ENCODE results near the gene NCAPG2.
A peak's percentile ranks its signal among the peaks of the same experiment; 100 is the strongest.

Gene NCAPG2

DNA sequence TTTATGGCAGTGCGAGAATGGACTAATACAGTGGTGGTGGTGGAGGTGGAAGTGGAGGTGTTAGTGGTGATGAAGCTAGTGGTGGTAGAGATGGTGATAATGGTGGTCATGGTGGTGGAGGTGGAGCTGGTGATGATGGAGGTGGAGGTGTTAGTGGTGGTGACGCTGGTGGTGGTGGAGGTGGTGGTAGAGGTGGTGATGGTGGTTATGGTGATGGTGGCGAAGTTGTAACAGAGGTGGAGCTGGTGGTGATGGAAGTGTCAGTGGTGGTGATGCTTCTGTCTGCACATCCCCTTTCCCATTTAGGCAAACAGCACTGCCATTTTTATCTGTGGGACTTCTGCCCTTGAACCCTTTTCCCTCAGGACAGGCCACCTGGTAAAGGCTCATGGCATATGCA lies 109.5 kb downstream of the NCAPG2 start:
- peak; percentile 80 for DNase-seq (ENCODE audit: low spot score)

DNA sequence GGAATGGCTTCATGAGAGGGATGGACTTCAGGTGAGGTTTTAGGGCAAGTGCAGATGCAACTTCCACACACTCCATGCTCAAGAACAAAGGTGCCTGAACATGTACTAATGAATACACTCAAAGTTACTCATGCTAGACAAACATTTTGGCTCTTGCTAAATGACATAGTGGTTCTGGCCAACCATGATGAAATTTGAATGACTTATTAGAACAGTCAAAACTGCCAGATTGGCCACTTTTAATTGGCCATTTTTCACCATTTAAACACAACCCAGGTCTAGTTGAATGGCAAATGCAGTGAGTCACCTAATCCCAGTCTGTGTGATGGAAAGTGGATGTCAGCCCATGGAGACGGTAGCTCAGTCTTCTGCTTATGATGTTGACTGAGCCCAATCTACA lies 112.1 kb downstream of the NCAPG2 start:
- no peak for DNase-seq (ENCODE audit: low spot score)

DNA sequence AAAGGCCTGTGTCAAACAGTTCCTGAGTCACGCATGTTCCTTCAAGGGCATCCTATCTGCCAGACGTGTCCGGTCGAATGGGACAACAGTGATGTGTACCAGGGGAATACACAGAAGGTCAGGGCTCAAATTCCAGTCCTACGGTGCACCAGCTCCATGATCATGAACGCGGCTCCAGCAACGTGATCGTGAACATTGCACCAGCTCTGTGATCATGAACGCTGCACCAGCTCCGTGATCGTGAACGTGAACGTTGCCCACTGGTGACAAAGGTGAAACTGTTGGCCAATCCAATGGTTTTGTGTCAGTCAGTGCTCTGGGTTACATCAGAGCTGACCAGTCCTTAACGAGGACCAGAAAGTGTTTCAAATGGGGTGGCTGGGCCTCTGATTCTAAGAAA lies 112.7 kb downstream of the NCAPG2 start:
- DNase-seq (ENCODE audit: low spot score), result no peak

DNA sequence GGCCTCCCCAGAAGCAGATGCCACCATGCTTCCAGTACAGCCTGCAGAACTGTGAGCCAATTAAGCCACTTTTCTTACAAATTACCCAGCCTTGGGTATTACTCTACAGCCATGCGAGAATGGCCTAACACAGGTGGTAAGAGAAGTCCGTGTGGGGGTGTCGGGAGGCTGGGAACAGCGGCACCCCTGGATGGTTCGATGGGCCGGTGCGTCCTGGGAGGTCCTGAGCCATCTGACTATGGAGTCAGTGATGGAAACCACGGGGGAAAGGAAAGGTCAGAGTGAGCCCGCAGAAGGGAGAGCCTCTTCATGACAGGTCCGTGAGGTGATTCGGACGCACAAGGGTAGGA lies 114.4 kb downstream of the NCAPG2 start:
- DNase-seq (ENCODE audit: low spot score), result no peak

DNA sequence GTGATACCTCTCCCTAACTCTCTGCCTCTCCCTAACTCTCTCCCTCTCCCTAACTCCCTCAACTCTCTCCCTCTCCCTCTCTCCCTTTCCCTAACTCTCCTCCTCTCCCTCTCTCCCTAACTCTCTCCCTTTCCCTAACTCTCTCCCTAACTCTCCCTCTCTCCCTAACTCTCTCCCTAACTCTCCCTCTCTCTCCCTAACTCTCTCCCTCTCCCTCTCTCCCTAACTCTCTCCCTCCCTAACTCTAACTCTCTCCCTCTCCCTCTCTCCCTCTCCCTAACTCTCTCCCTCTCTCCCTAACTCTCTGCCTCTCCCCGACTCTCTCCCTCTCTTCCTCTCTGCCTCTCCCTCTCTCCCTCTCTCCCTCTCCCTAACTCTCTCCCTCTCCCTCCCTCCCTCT lies 115.0 kb downstream of the NCAPG2 start:
- no peak for DNase-seq (ENCODE audit: low spot score)

DNA sequence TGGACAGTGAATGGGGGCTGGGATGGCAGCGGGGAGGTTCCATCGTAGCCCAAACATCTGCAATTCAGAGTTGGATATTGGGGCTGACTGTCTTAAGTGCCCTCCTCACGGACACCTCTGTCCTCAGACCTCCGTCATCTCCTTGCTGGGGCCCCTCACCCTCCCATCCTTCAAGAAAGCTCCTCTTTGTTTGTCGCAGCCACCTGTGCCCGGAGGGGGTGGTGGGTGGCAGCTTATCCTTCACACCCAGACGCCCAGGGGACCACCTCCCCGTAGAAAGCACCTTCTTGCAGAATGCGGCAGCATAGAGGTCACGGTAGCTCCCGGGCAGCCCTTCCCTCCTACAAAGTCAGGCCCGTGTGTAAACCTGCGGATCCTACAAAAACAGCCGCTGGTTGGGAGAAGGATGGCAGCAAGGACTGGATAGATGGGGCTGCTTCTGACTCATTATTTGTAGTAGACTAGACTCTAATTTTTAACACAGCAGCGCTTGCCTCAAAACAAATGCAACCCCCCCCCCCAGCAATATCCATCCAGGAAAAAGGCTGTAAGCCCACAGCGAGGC lies 115.6 kb downstream of the NCAPG2 start:
- DNase-seq (ENCODE audit: low spot score), result no peak

DNA sequence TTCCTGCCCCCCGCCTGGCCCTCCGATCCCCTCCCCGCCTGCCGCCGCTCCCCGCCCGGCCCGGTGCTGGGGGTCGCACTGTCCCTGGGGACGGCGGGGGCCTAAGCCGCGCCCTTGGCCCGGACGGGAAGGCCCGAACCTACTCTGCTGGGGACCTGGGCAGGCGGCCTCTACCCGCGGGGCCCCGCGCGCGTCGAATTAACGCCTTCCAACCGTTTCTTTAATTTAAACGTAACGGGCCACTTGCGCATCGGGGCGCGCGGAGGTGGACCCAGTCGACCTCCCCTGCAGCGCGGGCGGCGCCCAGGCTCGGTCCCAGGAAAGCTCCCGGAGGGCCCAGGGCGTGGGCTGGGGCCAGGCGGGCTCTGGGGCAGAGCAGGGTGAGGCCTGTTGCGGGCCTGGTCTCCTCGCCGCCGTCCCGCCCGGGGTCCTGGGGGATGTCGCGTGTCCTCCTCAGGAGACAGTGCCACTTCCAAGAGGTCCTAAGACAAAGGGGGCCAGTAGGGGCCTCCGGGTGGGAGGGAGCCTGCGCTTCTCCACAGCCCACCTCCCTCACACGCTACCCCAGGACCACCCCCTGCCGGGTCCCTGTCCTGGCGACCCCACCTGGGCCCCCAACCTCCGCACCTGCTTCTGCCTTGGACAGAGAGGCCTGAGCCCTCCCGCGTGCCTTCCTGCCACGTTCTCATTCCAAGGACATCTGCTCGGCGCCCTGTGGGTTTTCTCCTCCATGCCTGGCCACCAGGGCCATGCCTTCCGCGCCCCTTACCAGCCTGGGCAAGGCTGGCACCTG lies 116.3 kb downstream of the NCAPG2 start:
- no peak for DNase-seq (ENCODE audit: low spot score)

DNA sequence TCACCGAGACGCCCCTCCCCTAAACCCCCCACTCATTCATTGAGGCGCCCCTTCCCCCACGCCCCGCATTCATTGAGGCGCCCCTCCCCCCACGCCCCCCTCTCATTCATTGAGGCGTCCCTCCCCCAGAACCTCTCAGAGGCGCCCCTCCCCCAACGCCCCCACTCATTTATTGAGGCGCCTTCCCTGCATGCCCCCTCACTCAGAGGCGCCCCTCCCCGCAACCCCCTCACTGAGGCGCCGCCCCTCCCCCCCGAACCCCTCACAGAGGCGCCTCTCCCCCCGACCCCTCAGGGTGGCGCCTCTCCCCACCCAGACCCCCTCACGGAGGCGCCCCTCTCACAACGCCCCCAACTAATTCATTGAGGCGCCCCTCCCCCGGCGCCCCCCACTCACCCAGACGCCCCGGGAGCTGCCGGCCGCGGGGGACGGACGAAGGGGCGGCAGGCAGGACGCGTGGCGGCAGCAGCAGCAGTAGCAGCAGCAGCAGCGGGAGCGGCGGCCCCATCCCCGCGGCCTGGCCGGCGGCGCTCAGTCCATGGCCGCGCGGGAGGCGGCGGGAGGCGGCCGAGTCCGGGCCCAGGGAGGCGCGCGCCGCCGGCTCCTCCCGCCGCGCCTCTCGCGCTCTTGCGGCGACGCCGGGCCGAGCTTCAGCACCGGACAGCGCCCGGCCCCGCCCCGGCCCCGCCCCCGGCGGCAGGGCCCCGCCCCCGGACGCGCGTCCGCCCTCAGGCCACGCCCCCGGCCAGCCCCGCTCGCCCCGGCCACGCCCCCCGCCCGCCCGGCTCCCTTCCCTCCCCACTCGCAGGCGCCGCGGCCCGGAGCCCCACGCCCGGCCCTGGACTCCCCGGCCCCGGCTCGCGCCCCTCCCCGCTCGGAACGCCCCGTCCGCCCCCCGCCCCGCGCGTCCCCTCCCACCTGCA lies 117.2 kb downstream of the NCAPG2 start, which contains the start of gene PTPRN2:
Gene PTPRN2, minus strand, starts transcription at position 662 of the 923 bp plus-strand sequence.
- DNase-seq (ENCODE audit: low spot score), result peak; percentile 84

DNA sequence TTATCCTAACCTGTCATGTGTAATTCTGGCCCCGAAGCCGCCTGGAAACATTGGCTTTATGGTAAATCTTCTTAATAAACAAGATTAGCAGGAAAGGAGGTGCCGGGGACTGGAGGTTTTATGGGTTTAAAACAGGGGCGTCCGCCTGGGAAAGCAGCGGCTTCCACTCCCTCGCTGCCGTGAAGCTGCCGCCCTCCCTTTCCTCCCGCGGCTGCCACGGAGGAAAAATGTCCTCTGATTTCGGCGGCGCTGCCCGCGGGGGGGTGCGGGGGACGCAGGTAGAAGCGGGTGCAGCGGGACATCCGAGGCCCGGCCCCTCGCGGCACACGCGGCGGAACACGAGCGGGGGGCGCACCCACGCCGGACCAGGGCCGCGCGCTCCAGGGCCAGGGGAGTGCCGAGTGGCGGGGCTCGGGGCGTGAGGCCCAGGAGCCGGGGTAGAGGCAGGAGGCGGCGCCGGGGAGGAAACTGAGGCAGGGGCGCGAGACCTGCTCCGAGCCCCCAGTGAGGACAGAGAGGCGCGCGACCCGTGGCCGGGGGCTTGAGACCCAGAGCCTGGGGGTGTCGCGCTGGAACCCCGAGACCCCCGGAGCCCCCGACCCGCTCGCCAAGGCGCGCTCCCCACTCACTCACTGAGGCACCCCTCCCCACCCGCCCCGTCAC lies 118.0 kb downstream of the NCAPG2 start:
- DNase-seq (ENCODE audit: low spot score), result no peak

DNA sequence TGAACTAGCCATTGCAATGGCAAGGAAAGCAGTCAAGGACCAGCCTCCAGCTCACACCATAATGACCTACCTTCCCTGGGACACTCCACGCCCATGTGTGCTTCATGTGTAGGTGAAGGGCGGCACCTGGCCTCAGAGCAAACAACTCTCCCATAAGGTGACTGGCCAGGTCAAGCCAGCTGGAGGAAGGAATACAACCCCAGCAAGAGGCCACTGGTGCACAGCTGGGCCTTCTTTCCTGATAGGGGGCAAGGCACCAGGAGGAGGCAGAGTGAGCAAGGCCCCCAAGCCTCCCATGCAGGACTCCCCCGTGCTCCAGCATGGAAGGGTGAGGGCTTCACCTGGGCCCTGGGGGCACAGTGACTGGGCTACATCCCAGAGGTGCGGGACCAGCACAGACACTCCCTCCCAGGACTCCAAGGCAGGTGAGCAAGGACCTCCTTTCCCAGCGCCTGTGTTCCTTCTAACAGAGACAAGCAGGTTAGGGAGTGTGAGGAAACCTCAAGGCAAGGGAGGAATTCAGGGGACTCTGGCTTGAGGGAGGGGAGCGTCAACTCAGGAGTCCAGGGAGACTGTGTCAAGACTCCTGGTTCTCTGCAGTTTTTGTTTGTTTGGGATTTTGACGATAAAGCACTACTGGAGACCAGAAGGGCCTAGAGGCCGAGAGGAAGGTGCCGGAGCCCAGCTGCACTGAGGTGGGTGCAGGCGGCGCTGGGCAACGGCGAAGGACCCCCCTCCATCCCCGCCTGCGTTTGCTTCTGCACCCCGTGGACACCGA lies 118.7 kb downstream of the NCAPG2 start:
- no peak for DNase-seq (ENCODE audit: low spot score)

DNA sequence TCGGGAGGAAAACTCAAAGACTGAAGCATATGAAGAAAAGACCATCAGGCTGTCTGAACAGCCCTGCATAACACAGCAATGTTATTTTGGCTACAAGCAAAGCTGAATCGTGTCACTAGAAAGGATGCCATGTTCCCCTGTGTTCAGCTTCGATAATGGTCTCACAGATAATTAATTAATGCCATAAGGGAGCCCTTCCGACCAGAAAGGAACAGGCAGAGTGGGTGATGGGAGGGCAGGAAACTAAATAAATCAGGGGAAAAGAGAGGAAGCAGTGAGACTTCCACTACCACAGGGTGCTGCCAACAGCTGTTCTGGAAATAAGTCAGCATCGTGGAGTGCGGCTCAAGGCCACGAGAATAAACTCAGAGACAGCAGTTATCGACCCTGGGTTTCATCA lies 120.2 kb downstream of the NCAPG2 start:
- no peak for DNase-seq (ENCODE audit: low spot score)

DNA sequence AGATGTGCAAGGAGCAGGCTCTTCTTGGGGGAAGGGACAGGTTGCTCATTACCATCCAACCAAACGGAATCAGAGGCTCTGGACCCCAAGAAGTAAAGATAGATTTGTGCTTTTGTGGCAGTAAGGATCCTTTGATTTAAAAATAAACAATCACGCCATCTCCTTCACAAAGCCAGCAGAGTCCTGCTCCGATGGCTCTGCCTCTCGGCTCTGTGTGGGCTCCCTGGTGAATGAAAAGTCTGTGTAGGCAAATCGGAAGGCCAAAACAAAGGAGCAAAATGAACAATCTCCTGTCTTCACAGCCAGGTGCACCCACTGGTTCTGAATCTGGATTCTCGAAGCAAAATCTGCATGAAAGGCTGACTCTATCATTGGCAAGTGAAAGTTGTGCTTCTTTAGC lies 120.8 kb downstream of the NCAPG2 start:
- no peak for DNase-seq (ENCODE audit: low spot score)

DNA sequence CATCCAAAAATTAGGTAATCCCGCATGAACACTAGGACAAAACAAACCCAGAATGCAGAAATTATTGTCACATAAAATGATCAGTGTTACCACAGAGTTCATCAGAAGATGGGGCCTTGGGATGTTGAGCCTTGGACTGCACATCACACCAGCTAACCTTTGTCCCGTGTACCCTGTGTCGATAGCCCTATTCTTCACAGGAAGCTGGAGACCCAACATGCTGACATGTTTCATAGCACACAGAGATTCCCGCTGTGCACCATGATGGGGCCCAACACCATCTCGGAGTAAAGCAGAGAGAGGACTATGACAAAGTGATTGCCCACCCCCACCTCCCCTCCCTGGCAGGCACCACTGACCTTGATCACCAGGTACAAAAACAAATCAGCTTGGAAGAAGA lies 121.5 kb downstream of the NCAPG2 start:
- no peak for DNase-seq (ENCODE audit: low spot score)

DNA sequence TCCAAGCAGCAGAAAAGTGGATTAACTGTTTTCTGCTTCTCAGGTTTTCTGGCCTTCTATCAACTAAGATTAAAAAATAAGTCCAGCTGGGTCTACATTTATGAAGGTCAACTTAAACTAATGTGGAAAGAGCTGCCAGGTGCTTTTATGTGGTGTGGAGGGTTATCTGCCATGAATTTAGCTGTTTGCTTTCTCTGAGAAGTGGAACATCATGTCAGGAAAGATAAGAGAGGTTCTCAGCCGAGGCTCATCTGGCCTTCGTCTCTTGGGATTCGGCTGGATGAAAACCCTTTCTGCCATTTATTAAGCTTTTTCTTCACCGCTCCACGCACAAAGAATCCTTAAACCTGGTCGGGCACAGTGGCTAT lies 122.5 kb downstream of the NCAPG2 start:
- DNase-seq (ENCODE audit: low spot score), result no peak

DNA sequence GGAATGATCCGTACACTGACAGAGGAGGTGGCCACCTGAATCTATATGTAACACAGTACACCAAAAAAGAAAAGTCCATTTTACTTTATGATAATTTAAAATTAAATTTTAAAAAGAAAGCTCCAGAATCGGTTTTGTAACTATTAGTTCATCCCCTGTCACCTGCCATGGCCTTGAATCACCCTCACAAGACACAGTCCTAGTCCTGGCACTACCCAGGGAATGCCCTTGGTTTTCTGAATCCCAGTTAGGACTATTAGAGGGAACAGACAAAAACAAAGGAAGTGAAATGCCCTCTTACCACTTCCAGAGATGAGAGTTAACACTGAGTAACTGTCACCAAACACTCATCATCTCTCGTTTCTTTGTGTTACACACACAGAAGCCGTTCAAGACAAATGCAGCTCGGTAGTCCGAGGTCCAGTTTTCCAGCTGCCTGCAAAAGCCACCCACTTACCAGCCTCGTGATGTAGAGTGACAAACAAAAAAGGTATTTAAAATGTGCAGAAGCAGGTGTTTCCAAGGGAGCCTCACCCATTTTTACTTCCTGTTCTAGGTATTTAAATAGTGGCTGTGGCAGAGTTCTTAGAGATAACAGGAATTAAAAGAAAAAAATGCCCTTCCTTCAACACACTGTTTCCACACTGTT lies 123.0 kb downstream of the NCAPG2 start:
- no peak for DNase-seq (ENCODE audit: low spot score)

Data from left forelimb (tissue), 1 donor.